Activated CD8-positive, alpha-beta memory T cell treated with anti-CD3 and anti-CD28 coated beads for 1 hour (primary cell): ENCODE data around the gene DSG3.

Experiments used
- DNase-seq, 2 donors: peaks; one replicate each; pipeline ENCODE4 v3.0.0-alpha.2; 2020; ENCODE audit warnings: low read depth in 1 of 2; ENCODE audit errors: extremely low read depth in 1 of 2

The DSG3 gene

GRCh38 chr18:31430554-31430953, 17.0 kb upstream of the DSG3 start:
- DNase-seq: no peak

GRCh38 chr18:31432316-31432715, 15.2 kb upstream of the DSG3 start:
- DNase-seq: no peak

GRCh38 chr18:31436825-31437224, 10.7 kb upstream of the DSG3 start:
- DNase-seq: no peak

- no peak for DNase-seq
Observed at GRCh38 chr18:31438402-31438801, 9.1 kb upstream of the DSG3 start.

- DNase-seq: no peak
Observed at GRCh38 chr18:31439807-31440325, 7.7 kb upstream of the DSG3 start.

- no peak for DNase-seq
Observed at GRCh38 chr18:31440787-31441186, 6.8 kb upstream of the DSG3 start.

GRCh38 chr18:31441493-31441892, 6.0 kb upstream of the DSG3 start:
- no peak for DNase-seq

GRCh38 chr18:31444142-31444541, 3.4 kb upstream of the DSG3 start:
- no peak for DNase-seq

- no peak for DNase-seq
Observed at GRCh38 chr18:31445908-31446307, 1.6 kb upstream of the DSG3 start.

- no peak for DNase-seq
Observed at GRCh38 chr18:31446854-31447253, 687 bp upstream of the DSG3 start.

GRCh38 chr18:31450409-31450808, 2.9 kb downstream of the DSG3 start:
- DNase-seq: no peak

GRCh38 chr18:31451625-31452024, 4.1 kb downstream of the DSG3 start:
- DNase-seq: no peak

GRCh38 chr18:31454066-31454708, 6.6 kb downstream of the DSG3 start:
- no peak for DNase-seq

GRCh38 chr18:31469629-31470028, 22.1 kb downstream of the DSG3 start:
- no peak for DNase-seq

GRCh38 chr18:31478688-31479087, 31.1 kb downstream of the DSG3 start:
- DNase-seq: no peak

GRCh38 chr18:31482051-31482450, 34.5 kb downstream of the DSG3 start:
- DNase-seq: no peak

- no peak for DNase-seq
Observed at GRCh38 chr18:31483396-31483795, 35.9 kb downstream of the DSG3 start.

- no peak for DNase-seq
Observed at GRCh38 chr18:31484461-31484860, 36.9 kb downstream of the DSG3 start.

GRCh38 chr18:31486165-31486564, 38.6 kb downstream of the DSG3 start:
- DNase-seq: no peak

- DNase-seq: no peak
Observed at GRCh38 chr18:31487246-31488015, 39.9 kb downstream of the DSG3 start.

GRCh38 chr18:31489311-31489710, 41.8 kb downstream of the DSG3 start:
- DNase-seq: no peak

- DNase-seq: no peak
Observed at GRCh38 chr18:31490387-31490786, 42.8 kb downstream of the DSG3 start.
